Esophagus muscularis mucosa (tissue), 4 donors: ENCODE measurements around the gene CFAP68. TPM values are rescaled to one million over a fixed set of nuclear protein-coding genes. Genes with fewer than 3 reads are reported as not detected.

Experiments
- DNase-seq: peaks from one replicate; pipeline ENCODE4 v3.0.0-alpha.2; 2017; ENCODE audit errors: extremely low spot score
- H3K27ac ChIP-seq, 4 donors: fragments of 200-600 bp; sonication (generic); replicated peaks in 1 of 4; 1 replicate in 3 of 4; 2 replicates in 1 of 4; pipeline ENCODE4 v1.5.1; 2016 to 2019; ENCODE audit warnings: mild to moderate bottlenecking in 1 of 4
- H3K27me3 ChIP-seq, 4 donors: fragments of 200-600 bp; sonication (generic); one replicate each; pipeline versions ENCODE4 v1.5.1 to v1.6.0; 2016 to 2019
- H3K36me3 ChIP-seq, 4 donors: fragments of 200-600 bp; sonication (generic); one replicate each; pipeline ENCODE4 v1.5.1; 2016 to 2019
- H3K4me1 ChIP-seq, 4 donors: fragments of 200-600 bp; sonication (generic); one replicate each; pipeline ENCODE4 v1.5.1; 2016 to 2019
- H3K4me3 ChIP-seq, 4 donors: fragments of 200-600 bp; sonication (generic); 1 replicate in 2 of 4; 2 replicates in 2 of 4; pipeline ENCODE4 v1.5.1; 2016 to 2019; ENCODE audit warnings: mild to moderate bottlenecking in 4 of 4, moderate library complexity in 1 of 4
- H3K9me3 ChIP-seq, 4 donors: fragments of 200-600 bp; sonication (generic); 1 replicate in 3 of 4; 2 replicates in 1 of 4; pipeline ENCODE4 v1.5.1; 2016 to 2019
- EP300 ChIP-seq: sonication (generic); formaldehyde crosslinking; IDR thresholded peaks from one replicate; pipeline ENCODE4 v1.6.1; 2017; ENCODE audit warnings: antibody characterized with exemption
- POLR2A ChIP-seq: fragments of 450-650 bp; IDR thresholded peaks from one replicate; pipeline ENCODE4 v1.6.1; 2017; ENCODE audit warnings: antibody characterized with exemption, moderate library complexity, mild to moderate bottlenecking, low read depth
- POLR2AphosphoS5 ChIP-seq, 2 donors: sonication (generic); formaldehyde crosslinking; IDR thresholded peaks; one replicate each; pipeline ENCODE4 v1.6.1; 2017; ENCODE audit warnings: antibody characterized with exemption in 2 of 2
- WGBS: methylation state at CpG from one replicate; pipeline ENCODE4 v1.1.5; 2018; 5-methylcytosine and 5-hydroxymethylcytosine counted together
- intact Hi-C: fragments of 100-400 bp; cut with DNase I; formaldehyde crosslinking; loops from one replicate; pipeline ENCODE4 v1.15.1; 2023
- total RNA-seq, 4 donors: library from RNA; depleted of rRNA; stranded (reverse); fragments of >200 nt; gene quantifications; one replicate each; pipeline versions ENCODE4 v1.1.0 to v1.2.1, GENCODE V29; 2016
- TF ChIP-seq, protein P1 (sequence below), 3 experiments: fragments of 200-600 bp in 2 of 3; fragments of 450-650 bp in 1 of 3; sonication (generic) in 2 of 3; IDR thresholded peaks; one replicate each; pipeline ENCODE4 v1.5.1; 2017 to 2019; ENCODE audit warnings: antibody characterized with exemption in 3 of 3, mild to moderate bottlenecking in 2 of 3, moderate library complexity in 1 of 3

Gene CFAP68
- total RNA-seq, 4 donors from 2014 or later, result 8.7 to 21.7 (median 19.9) TPM

DNA sequence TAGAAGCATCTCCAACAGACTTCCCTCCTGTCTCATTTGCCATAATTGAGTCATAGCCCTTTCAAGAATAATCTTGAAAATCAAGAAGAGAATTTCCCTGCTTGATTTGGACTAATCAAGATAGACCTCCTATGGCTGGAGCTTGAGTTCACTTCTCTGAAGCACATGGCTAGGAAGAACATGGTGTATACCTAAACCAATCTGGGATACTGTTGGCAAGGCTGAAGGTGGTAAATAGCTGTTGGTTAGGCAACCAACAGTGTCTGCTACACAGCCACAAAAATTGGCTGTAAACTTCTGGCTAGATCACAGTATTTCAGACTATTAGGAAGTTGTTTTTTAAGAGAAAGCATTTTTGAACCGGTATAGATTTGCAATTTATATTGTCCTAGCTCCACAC, 27.3 kb downstream of the CFAP68 start:
- no peak for DNase-seq
- H3K27ac ChIP-seq, result no peak overlapping the region
- intact Hi-C loops, result no loop called here
- no peaks in the 10 kb centered on the region for H3K27me3 ChIP-seq
- WGBS, result 89% methylated on average over 1 of the region's 1 CpG
- H3K36me3 ChIP-seq, result peaks cover 10 to 29% (median 20%) of the 10 kb centered on the region in 4 donors
- H3K4me1 ChIP-seq, result peaks cover 0 to 27% (median 21%) of the 10 kb centered on the region in 4 donors
- no peak overlapping the region for H3K4me3 ChIP-seq
- no peak for TF ChIP-seq POLR2A
- TF ChIP-seq, protein P1, sequence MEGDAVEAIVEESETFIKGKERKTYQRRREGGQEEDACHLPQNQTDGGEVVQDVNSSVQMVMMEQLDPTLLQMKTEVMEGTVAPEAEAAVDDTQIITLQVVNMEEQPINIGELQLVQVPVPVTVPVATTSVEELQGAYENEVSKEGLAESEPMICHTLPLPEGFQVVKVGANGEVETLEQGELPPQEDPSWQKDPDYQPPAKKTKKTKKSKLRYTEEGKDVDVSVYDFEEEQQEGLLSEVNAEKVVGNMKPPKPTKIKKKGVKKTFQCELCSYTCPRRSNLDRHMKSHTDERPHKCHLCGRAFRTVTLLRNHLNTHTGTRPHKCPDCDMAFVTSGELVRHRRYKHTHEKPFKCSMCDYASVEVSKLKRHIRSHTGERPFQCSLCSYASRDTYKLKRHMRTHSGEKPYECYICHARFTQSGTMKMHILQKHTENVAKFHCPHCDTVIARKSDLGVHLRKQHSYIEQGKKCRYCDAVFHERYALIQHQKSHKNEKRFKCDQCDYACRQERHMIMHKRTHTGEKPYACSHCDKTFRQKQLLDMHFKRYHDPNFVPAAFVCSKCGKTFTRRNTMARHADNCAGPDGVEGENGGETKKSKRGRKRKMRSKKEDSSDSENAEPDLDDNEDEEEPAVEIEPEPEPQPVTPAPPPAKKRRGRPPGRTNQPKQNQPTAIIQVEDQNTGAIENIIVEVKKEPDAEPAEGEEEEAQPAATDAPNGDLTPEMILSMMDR (IDR thresholded peaks at IDR 0.05), result no peak
- no peak for TF ChIP-seq POLR2AphosphoS5 (IDR thresholded peaks at IDR 0.05)
- no peak for TF ChIP-seq EP300
- H3K9me3 ChIP-seq, result no peaks in the 10 kb centered on the region

DNA sequence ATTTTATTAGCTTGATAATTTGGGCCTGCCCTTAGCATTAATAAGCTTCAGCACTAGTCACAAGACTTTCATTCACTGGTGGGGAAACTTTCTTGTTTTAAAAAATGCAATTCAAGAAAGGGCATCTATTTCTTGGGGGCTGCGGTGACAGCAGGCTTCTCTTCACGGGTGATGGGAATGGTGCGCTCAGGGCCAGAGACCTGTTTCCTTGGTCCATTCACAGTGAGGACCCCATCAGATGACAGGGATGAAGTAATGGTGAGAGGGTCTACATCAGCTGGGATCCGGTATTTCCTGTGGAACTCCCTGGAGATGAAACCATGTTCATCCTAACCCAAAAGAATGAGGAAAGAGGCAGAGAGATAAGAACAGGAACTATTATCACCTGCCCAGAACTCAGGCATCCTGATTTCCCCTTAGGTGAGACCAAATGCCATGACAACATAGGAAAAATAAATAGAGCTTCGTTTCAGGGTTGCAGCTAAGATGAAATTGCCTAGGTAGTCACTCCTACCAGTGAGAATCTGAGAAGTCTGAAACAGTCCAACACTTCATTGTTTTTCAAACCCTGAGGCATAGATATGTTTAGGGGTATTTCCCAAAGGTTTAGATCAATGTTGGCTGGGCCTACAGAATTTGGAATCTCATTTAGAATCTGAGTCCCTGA, 29.4 kb downstream of the CFAP68 start:
- no peak for DNase-seq
- Histone ChIP-seq H3K27ac (peak overlapping the region; percentile 97 to 99 (median 98)), H3K36me3 (peaks cover 10 to 29% (median 20%) of the 10 kb centered on the region in 4 donors), H3K27me3 (peaks cover 0 to 7% (median 0%) of the 10 kb centered on the region in 4 donors), H3K4me3 (peak overlapping the region; percentile 65 to 81 (median 73)), H3K9me3 (no peaks in the 10 kb centered on the region), H3K4me1 (peaks cover 0 to 34% (median 26%) of the 10 kb centered on the region in 4 donors)
- intact Hi-C loops, result no loop called here
- TF ChIP-seq EP300, result no peak
- TF ChIP-seq, protein P1 (IDR thresholded peaks at IDR 0.05), result no peak
- no peak for TF ChIP-seq POLR2A
- no peak for TF ChIP-seq POLR2AphosphoS5 (IDR thresholded peaks at IDR 0.05)
- 78% methylated on average over 5 of the region's 5 CpGs for WGBS

DNA sequence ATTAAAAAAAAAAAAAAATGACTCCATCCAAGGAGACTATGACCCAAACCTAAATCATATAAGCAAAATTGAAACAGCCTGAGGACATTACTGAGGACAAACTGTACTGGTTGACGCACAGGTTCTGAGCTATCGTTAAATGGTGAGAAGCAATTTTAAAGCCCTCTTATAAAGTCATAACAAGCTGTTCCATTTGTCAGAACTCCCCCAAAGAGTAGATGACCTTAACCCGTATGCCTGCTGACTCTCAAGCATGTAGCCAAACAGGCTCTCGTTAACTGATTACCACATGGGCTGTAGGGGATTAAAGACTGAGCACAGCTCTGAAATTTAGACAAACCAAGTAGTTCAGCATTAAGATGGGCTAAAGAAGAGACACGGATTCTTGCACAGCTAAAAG, 30.0 kb downstream of the CFAP68 start:
- H3K9me3 ChIP-seq, result no peaks in the 10 kb centered on the region
- H3K27ac ChIP-seq, result peak overlapping the region; percentile 97 to 99 (median 98)
- peaks cover 2 to 40% (median 32%) of the 10 kb centered on the region in 4 donors for H3K4me1 ChIP-seq
- peaks cover 10 to 29% (median 20%) of the 10 kb centered on the region in 4 donors for H3K36me3 ChIP-seq
- intact Hi-C loops, result no loop called here
- peak overlapping the region; percentile 65 to 81 (median 73) for H3K4me3 ChIP-seq
- no peak for DNase-seq
- TF ChIP-seq POLR2AphosphoS5 (IDR thresholded peaks at IDR 0.05) (no peak), POLR2A (no peak), EP300 (no peak)
- TF ChIP-seq, protein P1 (IDR thresholded peaks at IDR 0.05), result no peak
- 71% methylated on average over 5 of the region's 5 CpGs for WGBS
- H3K27me3 ChIP-seq, result peaks cover 0 to 7% (median 0%) of the 10 kb centered on the region in 4 donors

DNA sequence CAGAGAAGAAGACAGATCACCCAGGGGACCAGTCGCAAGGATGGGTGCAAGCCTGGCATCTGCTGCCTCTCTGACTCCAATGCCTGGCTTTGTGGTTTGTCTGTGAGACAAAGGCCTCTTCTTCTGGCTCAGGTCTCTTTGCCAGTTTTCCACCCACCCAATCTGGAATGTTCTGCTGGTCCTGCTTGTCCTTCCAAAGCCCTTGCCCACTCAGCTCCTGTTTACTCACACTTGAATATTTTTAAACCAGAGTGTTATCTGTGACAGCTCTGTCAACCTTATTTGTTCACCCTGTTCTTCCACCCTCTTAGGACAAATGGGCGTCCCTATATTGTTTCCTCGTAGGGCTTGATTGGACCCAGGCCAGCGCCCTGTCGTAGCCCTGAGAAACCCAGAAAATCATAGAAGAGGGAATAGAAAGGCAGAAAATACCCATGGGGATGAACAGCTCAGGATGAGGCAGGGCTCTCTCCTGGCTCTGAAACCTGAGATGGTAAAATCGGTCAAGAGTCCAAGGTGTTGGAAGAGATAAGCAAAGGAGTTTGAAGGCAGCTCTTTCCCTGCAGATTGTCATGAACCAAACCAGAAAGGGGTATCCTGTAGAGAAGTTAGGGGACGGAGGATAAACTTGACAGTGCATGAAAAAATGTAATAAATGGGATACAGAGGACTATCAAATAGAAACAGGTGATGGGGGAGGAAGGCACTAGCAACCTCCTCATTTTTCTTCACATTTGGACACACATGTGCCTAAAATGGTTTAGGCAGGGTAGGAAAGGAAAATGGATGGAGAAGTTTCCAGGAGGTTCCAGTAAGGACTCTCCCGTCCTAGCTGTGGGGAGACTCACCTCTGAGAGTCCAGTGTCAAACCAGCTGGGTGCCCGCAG, 31.6 kb downstream of the CFAP68 start:
- no peaks in the 10 kb centered on the region for H3K9me3 ChIP-seq
- no peak for TF ChIP-seq POLR2A
- peak; percentile 12 to 45 for TF ChIP-seq POLR2AphosphoS5 (IDR thresholded peaks at IDR 0.05)
- peaks cover 7 to 47% (median 40%) of the 10 kb centered on the region in 4 donors for H3K4me1 ChIP-seq
- peak overlapping the region; percentile 97 to 99 (median 98) for H3K27ac ChIP-seq
- intact Hi-C loops, result no loop called here
- DNase-seq, result peak; percentile 31
- peak overlapping the region; percentile 65 to 81 (median 73) for H3K4me3 ChIP-seq
- H3K36me3 ChIP-seq, result peaks cover 10 to 29% (median 20%) of the 10 kb centered on the region in 4 donors
- peaks cover 0 to 7% (median 0%) of the 10 kb centered on the region in 4 donors for H3K27me3 ChIP-seq
- WGBS, result 30% methylated on average over 9 of the region's 9 CpGs
